A549 treated with Hydrocortisone at 1 μM for 4 hours (cell line): Measurements from ENCODE around the gene DNASE1L3. TPM values are rescaled to one million over a fixed set of nuclear protein-coding genes. Genes with fewer than 3 reads are reported as not detected.

Experiments used
- total RNA-seq: library from RNA; stranded (reverse); fragments of 200-300 nt; extraction: Qiagen RNA extraction; gene quantifications from 5 replicates; pipeline ENCODE4 v1.2.3, GENCODE V29; 2022

The DNASE1L3 gene, protein sequence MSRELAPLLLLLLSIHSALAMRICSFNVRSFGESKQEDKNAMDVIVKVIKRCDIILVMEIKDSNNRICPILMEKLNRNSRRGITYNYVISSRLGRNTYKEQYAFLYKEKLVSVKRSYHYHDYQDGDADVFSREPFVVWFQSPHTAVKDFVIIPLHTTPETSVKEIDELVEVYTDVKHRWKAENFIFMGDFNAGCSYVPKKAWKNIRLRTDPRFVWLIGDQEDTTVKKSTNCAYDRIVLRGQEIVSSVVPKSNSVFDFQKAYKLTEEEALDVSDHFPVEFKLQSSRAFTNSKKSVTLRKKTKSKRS
- 0.22 to 0.31 TPM in 2 of 5 replicates, not detected in the others for total RNA-seq

DNA sequence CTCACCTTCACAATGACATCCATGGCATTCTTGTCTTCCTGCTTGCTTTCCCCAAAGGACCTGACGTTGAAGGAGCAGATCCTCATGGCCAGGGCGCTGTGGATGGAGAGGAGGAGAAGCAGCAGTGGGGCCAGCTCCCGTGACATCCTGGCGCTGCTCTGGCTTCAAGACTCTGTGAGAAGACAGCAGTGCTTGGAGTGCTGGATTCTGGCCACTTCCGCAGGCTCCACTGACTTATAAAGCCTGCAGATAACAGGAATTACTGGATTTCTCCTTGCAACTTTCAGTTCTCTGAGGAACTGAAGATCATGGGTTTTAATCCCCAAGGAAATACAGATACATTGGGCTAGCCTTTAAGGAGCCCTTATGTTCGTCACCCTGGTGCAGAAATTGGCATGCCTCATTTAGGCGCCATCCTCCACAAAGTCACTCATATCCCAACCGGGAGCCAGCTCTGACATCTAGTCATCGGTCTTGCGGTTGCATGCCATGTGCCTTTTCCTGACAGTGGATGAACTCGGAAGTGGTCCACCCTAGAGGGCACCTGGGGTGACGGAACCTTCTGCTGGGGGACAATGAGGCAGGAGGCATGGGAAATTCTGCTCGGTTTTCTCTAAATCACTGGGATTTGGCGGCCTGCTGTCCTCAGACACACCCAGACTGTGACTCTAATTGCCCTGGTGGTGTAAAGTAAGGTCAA is at the start of gene DNASE1L3:
Gene DNASE1L3, minus strand, starts transcription at position 212 of the 700 bp plus-strand sequence. Its CDS starts 66 bp downstream, at position 146.

DNA sequence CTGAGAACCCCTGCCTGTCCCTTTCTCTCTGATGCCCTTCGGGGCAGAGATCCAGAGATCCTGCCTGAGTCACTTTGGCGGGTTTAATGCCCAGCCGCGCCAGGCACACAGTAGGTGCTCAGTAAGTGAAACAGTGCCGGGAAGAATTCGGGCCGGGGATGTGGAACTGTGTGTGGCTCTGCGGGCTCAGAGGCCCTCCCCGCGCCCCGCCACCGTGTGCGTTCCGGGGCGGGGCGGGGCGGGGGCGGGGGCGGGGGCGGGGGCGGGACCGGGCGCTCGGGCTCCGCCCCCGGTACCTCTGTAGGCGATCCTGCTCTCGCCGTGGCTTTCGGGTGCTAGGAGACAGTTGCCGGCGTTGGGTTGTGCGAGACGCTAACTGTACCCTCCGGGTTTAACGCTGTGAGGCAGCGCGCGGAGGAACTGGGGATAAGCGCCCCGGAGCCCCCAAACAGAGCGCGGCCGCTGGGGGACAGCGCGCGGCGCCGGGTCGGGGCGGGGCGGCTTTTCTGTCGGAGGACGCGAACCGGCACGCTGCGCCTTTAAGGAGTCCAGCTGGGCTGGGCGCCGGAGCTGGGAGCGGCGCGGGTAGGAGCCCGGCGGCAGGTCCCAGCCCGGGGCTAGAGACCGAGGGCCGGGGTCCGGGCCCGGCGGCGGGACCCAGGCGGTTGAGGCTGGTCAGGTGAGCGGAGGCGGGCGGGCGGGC is 26.6 kb upstream of the DNASE1L3 start, which contains the start of gene ABHD6:
Gene ABHD6, plus strand, starts transcription at position 555 of the 703 bp plus-strand sequence. CDS start 18,795 bp downstream, outside the sequence.

Other genes starting within 250 kb of the DNASE1L3 start
- gene FLNB, start 202.6 kb downstream of the DNASE1L3 start, total RNA-seq = 333 to 430 TPM (median 360 TPM) in 5 replicates
- gene ABHD6, start 26.8 kb upstream of the DNASE1L3 start, total RNA-seq = 10.0 to 11.0 TPM (median 10.1 TPM) in 5 replicates
- gene RPP14, start 95.3 kb upstream of the DNASE1L3 start, total RNA-seq = 9.8 to 13.6 TPM (median 10.2 TPM) in 5 replicates
- 5.0 to 7.4 TPM (median 6.7 TPM) in 5 replicates for gene HTD2, start 95.5 kb upstream of the DNASE1L3 start, total RNA-seq
- gene PXK, start 121.9 kb upstream of the DNASE1L3 start, total RNA-seq = 4.5 to 6.6 TPM (median 5.7 TPM) in 5 replicates
- 54.3 to 63.3 TPM (median 59.3 TPM) in 5 replicates for gene PDHB, start 222.9 kb upstream of the DNASE1L3 start, total RNA-seq